Measurements from ENCODE around the gene CIT. TPM values are rescaled to one million over a fixed set of nuclear protein-coding genes. Genes with fewer than 3 reads are reported as not detected.

CIT gene
- total and polyA plus RNA-seq, 2 experiments from 2014 or later = 1.4 to 30.3 TPM

DNA sequence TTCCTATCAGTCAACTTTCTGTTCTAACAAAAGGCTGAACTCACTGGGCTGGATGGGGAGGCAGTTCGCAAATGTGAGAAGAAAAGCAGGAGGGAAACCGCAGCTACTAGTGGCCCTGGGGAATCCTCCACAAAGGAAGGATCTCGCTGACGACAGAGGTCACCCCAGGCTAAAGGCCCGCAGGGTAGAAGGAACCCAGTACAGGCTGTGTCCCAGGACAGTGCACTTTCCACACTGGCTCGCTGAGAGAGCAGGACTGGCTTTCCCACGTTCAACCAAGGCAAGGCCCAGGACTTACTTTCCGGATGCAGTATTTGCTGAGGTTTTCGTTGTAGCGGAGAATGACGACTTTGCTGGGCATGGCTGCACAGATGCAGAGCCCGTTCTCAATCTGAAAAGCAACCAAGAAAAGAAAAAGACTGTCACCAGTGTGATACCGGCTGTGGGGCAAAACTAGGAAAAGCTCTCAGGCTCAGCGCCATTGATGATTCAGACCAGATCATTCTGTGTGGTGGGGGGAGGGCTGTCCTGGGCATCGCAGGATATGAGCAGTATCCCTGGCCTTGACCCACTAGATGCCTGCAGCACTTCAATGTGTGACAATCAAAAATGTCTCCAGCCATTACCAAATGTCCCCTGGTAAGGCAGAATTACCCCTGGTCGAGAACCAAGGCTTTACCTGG lies 172.9 kb downstream of the CIT start:
- no peaks in the 10 kb centered on the region for H3K36me3 ChIP-seq
- no peak overlapping the region for H3K27ac ChIP-seq
- no peaks in the 10 kb centered on the region for H3K4me1 ChIP-seq (ENCODE audit: low read depth)
- no peak for DNase-seq (ENCODE audit: low read depth in 1 of 2, low spot score in 1 of 2)
- TF ChIP-seq, protein P1, sequence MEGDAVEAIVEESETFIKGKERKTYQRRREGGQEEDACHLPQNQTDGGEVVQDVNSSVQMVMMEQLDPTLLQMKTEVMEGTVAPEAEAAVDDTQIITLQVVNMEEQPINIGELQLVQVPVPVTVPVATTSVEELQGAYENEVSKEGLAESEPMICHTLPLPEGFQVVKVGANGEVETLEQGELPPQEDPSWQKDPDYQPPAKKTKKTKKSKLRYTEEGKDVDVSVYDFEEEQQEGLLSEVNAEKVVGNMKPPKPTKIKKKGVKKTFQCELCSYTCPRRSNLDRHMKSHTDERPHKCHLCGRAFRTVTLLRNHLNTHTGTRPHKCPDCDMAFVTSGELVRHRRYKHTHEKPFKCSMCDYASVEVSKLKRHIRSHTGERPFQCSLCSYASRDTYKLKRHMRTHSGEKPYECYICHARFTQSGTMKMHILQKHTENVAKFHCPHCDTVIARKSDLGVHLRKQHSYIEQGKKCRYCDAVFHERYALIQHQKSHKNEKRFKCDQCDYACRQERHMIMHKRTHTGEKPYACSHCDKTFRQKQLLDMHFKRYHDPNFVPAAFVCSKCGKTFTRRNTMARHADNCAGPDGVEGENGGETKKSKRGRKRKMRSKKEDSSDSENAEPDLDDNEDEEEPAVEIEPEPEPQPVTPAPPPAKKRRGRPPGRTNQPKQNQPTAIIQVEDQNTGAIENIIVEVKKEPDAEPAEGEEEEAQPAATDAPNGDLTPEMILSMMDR (IDR thresholded peaks at IDR 0.05; ENCODE audit: low read depth, low read length) = no peak
- no peaks in the 10 kb centered on the region for H3K27me3 ChIP-seq
- no peaks in the 10 kb centered on the region for H3K9me3 ChIP-seq (ENCODE audit: low read depth)
- no peak overlapping the region for H3K4me3 ChIP-seq

DNA sequence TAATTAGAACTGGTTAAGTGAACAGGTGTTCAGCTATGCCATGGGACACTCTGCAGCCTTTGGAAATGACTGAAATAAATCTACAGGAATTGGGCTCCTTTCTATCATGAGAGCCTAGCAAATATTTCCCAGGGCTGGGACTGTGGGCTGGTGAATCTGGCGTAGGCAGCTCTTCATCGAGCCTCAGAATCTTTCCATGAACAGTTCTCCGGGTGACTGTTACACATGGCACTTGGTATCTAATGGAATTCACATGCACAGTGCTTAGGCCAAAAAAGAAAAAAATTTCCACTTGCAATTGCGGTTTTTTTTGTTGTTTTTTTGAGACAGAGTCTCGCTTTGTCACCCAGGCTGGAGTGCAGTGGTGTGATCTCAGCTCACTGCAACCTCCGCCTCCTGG lies 177.0 kb downstream of the CIT start:
- Histone ChIP-seq H3K4me3 (no peak overlapping the region), H3K4me1 (ENCODE audit: low read depth) (no peaks in the 10 kb centered on the region), H3K27me3 (no peaks in the 10 kb centered on the region), H3K36me3 (no peaks in the 10 kb centered on the region), H3K27ac (no peak overlapping the region), H3K9me3 (ENCODE audit: low read depth) (no peaks in the 10 kb centered on the region)
- no peak for DNase-seq (ENCODE audit: low read depth in 1 of 2, low spot score in 1 of 2)
- TF ChIP-seq, protein P1 (IDR thresholded peaks at IDR 0.05; ENCODE audit: low read depth, low read length) = no peak

DNA sequence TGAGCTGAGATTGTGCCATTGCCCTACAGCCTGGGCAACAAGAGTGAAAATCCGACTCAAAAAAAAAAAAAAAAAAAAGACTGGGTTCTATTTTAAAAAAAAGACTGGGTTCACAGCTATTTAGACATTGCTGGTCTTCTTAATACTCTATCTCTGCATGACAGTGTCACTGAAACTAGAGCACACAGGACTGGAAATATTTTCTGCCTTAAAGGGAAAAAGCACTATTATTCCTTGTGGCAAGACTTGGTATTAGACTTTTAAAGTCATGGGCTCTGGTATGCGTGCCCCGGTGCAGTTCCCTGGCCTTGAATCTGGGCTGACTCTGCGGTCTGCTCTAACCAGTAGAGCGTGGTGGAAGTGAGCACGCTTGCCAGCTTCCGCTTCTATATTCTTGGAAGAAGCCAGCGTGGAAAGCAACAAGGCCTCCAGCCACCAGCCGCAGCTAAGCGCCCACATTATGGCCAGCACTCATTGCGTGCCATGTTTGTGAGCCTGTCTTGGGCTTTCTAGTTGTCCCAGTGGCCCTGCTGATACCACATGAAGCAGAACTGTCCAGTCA lies 177.8 kb downstream of the CIT start:
- TF ChIP-seq, protein P1 (IDR thresholded peaks at IDR 0.05; ENCODE audit: low read depth, low read length) = no peak
- no peaks in the 10 kb centered on the region for H3K36me3 ChIP-seq
- DNase-seq (ENCODE audit: low read depth in 1 of 2, low spot score in 1 of 2) = no peak
- H3K4me3 ChIP-seq = no peak overlapping the region
- H3K27ac ChIP-seq = no peak overlapping the region
- H3K4me1 ChIP-seq (ENCODE audit: low read depth) = no peaks in the 10 kb centered on the region
- H3K9me3 ChIP-seq (ENCODE audit: low read depth) = no peaks in the 10 kb centered on the region
- no peaks in the 10 kb centered on the region for H3K27me3 ChIP-seq

DNA sequence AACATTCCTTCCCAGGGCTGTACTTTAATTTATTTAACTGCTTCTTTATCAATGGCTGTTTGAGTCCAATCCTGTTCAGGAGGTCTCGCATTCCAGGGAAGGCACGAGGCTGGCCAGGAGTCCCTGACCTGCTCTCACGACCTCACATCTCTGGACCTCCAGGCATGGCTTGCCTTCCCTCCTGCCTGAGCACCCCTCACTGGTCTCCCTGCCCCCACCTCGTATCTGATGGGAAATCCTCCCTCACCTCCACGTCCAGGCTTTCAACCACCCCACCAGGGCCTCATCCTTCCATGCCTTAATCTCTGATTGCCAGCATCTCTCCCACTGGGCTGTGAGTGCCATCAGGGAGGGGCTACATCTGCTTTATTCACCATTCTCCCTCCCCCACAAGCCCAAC lies 180.2 kb downstream of the CIT start:
- H3K4me1 ChIP-seq (ENCODE audit: low read depth) = no peaks in the 10 kb centered on the region
- H3K36me3 ChIP-seq = no peaks in the 10 kb centered on the region
- no peaks in the 10 kb centered on the region for H3K27me3 ChIP-seq
- H3K9me3 ChIP-seq (ENCODE audit: low read depth) = no peaks in the 10 kb centered on the region
- H3K27ac ChIP-seq = no peak overlapping the region
- TF ChIP-seq, protein P1 (IDR thresholded peaks at IDR 0.05; ENCODE audit: low read depth, low read length) = no peak
- no peak for DNase-seq (ENCODE audit: low read depth in 1 of 2, low spot score in 1 of 2)
- H3K4me3 ChIP-seq = no peak overlapping the region

DNA sequence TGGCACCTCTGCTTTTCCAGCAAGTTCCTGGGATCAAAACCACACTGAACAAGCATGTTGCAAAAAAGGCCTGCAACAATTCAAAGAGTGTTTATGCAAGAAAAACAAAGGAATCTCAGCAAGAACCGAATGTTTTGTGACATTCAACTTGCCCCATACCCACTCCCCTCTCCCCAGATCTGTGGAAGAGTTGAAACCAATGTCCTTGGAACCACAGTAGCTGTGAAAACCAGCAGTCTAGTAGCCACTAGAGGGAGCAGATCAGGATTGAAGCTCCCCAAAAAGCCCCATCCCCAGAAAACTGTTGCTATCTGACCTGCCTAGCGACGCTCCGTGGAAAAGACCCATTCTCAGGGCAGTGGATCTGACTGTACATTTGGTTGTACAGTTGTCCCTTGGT lies 182.1 kb downstream of the CIT start:
- H3K27me3 ChIP-seq = no peaks in the 10 kb centered on the region
- H3K27ac ChIP-seq = no peak overlapping the region
- H3K36me3 ChIP-seq = no peaks in the 10 kb centered on the region
- TF ChIP-seq, protein P1 (IDR thresholded peaks at IDR 0.05; ENCODE audit: low read depth, low read length) = peak; percentile 73
- DNase-seq (ENCODE audit: low read depth in 1 of 2, low spot score in 1 of 2) = peak; percentile 19 to 32
- H3K4me3 ChIP-seq = no peak overlapping the region
- H3K9me3 ChIP-seq (ENCODE audit: low read depth) = no peaks in the 10 kb centered on the region
- H3K4me1 ChIP-seq (ENCODE audit: low read depth) = no peaks in the 10 kb centered on the region

All from cardiac muscle cell (in vitro differentiated cells and primary cell).